IPS DF 4.7 (cell line): ENCODE results near the gene INPP5A.

Experiments used
- DNase-seq: peaks from one replicate; pipeline ENCODE4 v3.0.0-alpha.2; 2013; ENCODE audit warnings: low spot score; ENCODE audit errors: extremely low read depth

The INPP5A gene

DNA sequence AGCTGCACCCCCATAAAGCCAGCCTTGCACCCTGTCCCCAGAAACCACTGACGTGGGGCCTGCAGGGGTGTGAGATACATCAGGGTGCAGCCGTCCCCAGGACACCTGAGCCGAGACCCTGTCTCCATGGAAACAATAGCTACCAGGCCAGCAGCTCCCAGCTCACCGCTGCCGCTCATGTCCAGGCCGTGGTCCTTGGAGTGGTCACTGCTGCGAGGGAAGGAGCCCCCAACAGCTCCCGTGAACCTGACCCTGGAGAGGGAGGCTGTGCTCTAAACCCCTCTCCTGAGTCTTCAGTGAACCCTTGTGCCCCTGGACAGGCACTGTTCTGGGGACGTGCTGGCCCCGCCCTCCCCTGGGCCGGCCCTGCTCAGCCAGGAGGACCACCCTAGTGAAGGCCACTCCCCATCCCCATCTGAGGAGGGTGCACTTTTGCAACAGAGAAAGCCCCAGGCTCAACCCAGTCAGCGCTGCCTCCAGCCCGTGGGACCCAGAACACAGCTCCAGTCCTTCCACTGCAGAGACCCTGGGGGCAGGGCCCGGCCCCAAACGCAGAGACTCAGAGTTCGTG lies 19.6 kb upstream of the INPP5A start:
- no peak for DNase-seq

DNA sequence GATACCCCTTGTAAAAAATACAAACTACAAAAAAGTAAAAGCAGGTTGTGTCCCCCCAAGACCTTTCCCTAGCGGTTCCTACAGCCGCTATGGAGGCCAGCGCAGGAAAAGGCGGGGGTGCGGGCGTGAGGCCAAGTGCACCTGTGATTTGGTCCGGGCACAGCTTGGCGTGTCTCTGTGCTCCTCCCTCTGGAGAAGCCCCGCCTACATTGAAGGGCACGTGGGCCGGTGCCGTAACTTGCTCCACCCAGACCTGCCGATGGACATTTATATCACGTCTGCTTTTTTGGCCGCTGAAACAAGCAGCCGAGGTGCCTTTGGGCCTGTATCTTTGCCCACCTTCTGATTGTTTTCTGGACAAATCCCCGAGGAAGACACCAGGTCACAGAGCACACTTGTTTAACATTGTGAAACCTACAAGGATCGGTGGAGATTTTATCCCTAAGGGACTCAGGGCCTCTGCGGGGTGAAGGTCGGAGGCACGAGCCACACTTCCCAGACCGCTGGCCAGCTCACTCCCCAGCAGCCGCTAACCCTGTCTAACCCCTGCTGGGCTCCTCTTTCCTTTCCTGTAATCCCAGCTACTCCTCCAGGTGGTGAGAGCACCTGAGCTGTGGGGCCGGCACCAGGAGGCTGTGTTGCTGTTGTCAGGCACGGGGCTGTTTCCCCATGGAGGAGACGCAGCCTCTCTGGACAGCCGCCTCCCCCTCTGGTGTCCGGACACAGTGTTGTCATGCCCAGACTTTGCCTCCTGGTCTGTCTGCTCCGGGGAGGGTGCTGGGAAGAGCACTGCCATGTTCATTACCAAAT lies 18.8 kb upstream of the INPP5A start:
- no peak for DNase-seq

DNA sequence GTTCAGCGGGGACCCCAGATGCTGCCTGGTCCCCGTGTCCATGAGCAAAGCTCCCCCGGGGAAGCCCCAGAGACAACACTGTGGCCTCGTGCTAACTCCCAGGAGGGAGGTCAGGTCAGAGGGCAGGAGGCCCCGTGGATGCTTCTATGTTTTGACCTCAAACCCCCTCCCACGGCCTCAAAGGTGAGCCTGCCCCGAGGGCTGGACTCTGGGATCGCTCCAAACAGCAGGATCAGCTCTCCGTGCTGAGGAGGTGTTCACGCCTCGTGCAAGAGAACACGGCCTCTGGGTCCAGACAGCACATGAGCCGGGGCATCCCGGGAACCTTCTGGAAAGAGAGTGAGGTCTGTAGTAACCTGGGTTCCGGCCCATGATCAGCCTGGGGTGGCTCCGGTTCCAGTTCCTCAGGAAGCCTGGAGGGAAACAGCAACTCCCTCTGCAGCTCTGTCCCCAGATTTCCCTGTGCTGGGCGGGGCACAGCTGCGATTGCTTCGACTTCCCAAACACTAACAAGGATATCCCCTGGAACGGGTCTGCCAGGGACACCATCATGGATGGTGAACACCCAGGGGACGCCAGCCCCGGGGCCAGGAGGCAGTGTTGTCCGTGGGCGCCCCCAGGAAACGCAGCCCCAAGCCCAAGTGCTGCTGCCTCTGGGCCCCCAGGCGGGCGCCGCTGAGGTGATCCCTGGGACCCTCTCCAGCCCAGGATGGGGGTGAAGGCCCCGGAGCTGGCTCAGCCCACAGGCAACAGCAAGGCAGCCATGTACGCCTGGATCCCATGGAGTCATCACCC lies 18.0 kb upstream of the INPP5A start:
- DNase-seq: no peak

DNA sequence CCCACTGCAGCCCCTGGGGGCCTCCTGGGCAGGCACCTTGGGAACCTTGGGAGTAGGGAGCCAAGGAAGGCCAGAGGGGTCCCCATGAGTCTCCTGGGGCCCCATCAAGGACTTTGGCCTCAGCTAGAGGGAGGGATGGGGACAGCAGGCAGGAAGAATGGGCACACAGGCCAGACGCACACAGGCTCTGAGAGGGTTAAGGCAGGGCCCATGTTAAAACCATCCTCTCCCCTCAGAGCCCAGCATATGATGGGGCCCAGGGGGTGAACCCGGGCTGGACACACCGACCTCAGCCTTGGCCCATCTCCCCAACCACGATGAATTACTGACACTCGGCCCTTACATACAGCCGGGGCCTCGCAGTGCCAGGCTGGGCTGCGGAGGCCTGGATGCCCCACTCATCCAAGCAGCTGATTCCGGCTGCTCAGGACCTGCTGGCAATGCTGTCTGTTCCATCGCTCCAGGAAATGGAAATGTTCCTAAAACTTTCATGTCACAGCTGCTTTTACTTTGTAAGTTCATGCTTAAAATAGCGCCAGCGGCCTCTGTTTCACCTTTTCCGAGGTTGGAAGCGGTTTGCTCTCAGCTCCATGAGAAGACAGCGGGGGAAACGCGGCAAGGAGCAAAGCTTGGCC lies 17.3 kb upstream of the INPP5A start:
- no peak for DNase-seq

DNA sequence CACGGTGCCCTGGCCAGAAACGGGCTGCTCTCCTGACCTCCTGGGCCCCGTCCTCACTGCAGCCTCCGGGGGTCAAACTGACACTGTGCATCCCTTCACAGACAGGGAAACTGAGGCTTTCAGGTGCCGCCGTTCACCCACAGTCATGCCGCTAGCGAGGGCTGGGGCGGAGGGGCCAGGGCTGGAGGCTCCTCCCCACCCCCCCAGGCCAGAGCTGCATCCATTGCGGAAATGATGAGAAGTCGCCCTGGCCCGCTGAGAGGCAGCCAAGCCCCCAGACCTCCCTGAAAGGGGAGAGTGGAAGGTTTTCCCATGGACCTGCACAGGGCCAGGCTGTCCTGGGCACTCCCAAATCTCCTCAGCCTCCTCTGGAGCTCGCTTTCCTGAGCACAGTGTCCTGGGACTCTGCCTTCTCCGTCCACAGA lies 16.5 kb upstream of the INPP5A start:
- no peak for DNase-seq

DNA sequence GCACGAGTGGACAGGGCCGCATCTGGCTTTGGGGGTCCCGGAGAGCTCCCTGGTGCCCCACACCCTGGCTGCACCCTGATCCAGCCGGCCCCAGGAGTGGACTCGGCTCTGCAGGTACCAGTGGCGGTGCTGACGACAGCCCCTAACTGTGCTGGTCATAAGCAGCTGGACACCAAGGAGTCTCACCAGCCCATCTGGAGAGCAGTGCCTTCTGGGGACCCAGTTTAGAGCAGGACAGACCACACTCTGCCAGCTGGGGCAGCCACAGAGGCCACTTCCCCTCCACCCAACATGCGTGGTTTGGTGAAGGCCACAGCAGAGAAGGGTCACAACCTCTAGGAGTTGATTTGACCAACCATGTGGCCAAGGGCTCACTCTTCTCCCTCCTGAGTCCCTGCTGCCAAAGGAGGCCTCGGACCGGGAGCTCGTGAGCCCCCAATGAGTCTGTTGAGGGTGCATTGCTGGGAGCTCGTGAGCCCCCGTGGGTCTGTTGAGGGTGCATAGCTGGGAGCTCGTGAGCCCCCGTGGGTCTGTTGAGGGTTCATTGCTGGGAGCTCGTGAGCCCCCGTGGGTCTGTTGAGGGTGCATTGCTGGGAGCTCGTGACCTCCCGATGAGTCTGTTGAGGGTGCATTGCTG lies 16.0 kb upstream of the INPP5A start:
- no peak for DNase-seq

DNA sequence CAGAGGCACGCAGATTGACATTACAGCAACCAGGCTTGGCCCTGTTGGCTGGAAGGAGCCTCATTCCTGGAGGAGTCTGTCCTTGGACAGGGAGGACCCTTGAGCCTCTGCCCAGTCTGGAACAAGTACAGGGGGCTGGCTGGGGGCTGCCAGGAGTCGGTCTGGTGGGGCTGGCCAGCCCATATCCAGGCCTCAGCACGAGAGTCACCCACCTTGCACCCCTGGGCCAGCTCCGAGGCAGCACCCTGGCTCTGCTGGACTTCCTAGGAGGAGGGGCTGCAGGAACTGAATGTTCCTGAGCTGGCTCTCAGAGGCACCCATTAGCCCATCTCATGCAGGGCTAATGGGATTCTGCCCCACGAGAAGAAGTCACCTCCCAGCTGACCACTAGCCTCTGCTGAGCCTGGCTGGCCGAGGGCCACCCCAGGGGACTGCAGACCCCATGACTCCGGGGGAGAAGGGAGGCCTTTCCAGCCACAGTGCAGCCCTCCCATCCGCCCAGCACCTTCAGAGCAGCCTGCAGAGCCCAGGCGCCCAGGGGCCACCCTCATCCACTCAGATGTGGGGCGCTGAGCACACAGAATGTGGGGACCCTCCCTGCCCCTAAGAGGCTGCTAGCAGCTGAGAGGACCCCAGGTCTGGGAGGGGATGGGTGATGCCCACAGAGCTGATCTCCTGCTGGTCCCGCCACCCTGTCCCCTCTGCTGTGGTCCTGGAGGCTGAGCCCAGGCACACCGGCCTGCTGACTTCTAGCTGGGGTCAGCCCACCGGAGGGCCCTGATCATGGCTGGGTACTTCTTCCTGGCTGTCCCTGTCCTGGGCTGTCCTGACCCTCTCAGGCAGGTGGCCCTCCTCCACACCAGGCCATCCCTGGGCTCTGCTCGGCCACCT lies 14.8 kb upstream of the INPP5A start:
- DNase-seq: no peak

DNA sequence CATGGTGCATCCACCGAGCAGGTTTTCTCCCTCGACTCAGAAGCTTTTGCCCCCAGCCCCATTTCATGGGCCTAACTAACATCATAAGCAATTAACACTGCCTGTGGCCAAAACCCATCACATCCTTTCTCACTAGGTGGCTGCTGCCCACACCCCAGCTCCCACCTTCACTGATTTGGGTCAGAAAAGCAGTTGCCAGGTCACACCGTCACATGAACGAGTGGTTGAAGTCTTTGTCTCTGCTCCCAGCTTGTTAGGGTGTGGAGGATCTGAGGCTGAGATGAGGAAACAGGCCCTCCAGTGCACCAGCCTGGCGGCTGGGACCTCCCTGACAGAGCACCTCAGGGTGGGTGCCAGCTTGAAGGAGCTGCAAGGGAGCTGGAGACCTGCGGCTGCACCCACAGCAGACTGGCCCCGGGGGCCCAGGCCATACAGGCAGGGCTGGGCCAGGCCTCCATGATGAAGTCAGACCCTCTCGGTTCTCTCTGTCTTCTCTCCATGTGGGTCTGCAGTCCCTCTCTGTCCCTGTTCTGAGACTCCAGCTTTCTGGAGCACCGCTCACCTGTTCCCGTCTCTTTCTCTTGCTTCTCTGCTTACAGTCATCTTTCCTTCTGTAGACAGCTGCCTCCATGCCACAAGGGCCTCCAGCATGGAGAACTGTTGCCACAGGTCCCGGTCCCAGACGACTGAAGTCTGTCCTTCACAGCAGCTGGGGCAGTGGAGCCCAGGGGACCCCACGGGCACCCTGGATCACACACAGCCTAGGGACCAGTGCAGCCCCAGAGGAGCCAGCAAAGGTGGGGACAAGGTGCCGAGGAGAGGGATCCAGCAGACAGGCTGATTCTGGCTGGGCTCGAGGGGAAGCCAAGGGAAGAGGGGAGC lies 13.8 kb upstream of the INPP5A start:
- no peak for DNase-seq

DNA sequence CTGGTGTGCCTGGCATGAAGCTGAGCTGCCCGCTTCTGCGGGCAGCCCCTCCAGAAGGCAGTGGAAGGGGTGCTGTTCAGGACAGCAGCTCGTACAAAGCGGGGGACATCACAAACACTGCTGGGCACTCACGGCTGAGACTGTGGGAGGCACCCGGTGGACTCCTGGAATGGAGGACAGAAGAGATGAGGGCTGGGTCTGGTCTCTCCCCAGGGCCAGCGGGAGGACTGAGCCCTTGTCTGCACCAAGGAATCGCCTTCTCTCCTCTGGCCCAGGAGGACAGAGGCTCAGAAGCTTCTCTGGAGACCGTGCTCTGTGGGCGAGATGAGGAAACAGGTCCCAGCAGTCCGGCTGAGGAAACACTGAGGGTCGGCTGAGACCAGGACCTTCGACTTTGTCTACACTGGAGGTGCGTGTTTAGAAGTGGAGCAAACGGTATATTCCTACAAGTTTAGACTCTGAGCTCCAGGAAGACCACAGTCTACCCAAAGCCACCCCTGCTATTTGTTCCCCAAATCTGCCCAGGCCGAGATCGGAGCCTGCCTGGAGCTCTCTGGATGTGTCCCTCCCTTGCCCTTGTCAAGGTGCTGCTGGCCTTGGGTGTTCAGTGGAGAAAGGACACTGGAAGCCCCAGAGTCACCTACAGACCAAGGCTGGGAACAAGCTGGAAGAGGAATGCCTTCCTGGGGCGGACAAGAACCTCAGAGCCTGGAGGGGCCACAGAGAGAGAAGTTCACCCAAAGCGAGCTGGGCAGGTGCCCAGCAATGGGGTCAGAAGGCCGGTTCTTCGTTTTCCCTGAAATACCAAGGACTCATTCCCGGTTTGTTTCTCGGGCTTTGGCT lies 12.9 kb upstream of the INPP5A start:
- DNase-seq: no peak

DNA sequence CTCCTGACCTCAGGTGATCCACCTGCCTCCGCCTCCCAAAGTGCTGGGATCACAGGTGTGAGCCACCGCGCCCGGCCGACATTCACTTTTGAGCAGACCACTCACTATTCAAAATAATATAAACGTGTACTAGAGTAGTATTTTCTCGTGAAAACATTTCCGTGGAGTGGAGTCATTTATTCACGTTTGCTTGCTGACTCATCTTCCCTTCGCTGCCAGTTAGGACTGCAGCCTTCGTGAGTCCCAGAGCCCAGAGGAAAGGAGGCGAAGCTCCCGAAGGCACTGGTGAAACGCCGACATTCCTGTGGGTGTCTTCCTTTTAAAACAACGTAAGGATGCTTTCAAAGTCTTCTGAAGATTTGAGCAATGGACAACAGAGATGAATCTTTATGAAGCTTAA lies 10.9 kb upstream of the INPP5A start:
- DNase-seq: no peak

DNA sequence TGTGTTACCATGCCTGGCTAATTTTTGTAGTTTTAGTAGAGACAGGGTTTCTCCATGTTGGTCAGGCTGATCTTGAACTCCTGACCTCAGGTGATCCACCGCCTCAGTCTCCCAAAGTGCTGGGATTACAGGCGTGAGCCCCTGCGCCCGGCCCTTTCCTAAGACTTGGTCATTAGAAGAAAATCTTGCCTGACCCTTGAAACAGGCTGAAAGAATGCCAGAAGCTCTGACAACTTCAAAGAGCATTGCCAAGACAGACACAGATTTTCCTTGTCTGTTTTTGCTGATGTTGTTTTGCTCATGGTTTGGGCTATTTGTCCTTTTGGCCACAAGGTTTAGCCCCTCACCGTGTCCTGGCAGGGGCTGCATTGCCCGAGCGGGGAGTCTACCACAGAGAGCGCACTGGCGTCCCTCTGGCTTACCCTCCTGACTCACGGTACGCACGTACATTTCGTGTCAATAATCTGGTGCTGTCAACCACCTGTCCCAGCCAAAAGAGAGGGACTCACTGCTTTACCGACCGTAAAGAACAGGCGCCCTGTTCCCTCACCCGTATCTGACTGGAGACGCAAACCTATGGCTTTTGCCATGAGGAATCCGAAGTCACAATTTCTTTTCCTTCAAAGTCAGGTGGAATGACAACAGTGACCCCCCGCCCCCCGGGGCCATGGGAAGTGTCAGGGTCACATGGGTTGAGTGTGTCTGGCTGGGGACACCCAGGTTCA lies 10.1 kb upstream of the INPP5A start:
- DNase-seq: no peak

DNA sequence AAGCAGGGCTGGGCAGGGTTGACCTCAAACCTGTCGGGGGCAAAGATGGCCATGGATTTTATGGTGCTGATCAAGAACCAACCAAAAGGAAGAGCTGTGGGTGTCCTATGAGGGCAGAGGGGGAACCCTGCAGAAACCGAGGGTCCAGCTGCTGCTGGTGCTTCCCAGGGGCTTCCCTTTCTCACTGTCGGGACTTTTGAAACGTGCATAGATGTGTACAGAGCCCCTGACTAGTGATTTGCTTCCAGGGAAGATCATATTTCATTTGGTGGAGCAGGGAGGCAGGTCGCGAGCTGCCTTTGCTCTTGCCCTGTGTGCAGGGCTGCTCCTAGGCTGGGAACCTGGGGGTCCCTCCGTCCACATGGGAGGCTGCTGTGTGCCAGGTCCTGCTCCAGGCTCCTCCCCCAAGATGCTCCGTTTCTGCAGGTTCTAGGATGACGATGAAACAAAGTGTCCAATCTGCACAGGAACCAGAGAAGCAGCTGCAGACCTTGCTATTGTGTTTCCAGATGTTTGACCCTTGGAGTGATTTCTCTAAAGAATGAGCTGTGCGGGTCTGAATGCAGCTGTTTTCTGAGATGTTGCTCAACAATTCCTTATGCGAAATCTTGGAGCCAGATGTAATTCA lies 9.4 kb upstream of the INPP5A start:
- no peak for DNase-seq

DNA sequence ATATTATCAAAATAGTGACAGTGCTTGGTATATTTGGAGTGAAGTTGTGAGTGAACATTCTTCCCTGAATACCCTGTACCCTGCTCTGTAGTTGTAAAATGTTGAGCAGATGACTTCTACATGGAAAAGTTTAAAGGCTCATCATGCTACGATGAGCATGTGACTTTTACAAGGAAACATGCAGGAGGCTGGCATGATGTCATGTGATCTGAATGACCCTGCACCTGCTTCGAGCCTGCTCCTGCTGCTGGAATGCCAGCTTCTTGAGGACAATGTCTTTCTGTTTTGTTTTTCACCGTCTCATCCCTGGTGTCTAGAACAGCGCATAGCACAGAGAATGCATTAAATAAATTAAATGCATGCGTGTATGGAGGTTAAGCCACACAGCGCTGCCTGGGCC lies 5.4 kb upstream of the INPP5A start:
- DNase-seq: no peak

DNA sequence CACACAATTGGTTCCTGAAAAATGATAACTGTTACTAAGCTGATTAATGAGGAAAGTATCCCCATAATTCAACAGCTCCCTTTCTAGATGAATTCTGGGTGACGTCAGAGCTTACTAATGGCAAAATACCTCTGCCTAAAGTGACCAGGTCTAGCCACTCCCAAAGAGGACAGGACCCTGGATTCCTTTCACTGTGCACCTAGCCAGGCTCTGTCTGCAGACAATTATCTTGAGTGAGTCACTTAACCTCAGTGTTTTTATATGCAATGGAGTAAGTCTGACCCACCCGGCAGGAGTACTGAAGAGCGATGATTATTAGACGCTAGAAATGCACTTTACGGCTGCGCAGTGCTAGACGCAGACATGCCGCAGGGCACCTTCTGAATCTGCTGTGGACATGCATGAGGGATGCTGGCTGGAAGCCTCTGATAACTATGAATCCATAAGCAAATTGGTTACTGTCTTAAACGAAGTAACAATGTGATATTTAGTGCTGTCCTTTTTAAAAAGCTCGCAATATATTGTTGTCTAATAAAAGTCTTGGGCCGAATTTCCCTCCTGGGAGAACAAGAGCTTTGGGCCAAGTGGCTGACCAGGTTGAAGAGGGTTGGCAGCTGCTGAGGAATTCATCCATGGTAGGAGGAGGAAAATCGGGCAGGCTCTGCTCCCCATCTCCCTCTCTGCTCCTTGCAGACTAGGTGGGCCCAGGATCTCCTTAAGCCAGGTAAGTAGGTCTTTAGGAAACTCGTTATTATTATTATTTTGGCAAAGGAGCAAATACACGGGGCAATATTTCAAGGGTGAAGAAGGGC lies 4.6 kb upstream of the INPP5A start:
- no peak for DNase-seq

DNA sequence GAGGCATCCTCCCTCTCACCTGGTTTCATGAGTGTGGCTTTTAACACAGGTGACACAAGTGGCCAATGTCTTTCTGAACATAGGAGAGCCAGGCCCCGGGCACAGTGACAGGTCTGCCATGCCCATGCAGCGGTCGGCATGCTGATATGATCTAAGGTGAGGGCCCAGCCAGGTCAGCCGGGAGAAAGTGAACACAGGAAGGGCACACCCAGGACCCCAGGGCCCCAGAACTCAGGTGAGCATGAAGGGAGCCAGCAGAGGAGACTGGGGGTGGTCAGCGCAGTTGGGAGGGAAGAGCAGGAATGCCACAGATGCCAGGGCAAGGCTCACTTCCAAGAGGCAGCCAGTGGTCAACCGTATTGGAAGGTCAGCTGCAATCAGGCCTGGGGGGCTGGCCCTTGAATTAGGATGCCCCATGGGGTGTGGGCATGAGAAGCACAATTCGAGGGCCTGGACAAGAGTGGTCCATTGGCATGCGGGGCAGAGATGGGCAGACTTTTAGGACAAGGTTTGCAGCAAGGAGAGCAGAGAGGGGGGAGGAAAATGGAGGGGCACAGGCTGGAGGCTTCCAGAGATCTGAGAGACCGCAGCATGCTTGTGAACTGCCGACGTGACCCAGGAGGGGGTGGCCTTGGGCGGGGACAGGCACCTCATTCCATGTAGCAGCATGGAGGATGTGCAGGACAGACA lies 3.9 kb upstream of the INPP5A start:
- DNase-seq: no peak
